GM21360 (cell line): ENCODE measurements around the gene LRSAM1.

Experiments used
- ATAC-seq: cut with Tn5 transposase; IDR thresholded peaks from one replicate; pipeline ENCODE4 v1.9.1; 2021; ENCODE audit warnings: mild to moderate bottlenecking, moderate library complexity; ENCODE audit not compliant: unreplicated experiment

LRSAM1 gene

DNA sequence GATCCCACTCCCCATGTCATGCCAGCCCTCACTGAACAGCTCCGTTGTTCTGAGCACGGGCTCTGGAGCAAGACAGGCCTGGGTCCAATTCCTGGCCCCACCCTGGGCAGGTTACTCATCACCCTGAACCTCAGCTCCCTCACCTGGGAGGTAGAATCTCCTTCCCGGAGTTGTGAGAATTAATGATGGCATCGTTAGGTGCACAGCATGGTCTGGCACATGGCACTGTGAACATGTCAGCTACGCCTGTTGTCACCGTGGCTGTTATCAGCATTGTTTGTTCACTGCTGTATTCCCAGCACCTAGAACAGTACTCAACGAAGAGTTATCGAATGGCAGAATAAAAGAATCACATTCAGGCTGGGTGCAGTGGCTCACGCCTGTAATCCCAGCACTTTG lies 43.0 kb downstream of the LRSAM1 start:
- no peak for ATAC-seq

DNA sequence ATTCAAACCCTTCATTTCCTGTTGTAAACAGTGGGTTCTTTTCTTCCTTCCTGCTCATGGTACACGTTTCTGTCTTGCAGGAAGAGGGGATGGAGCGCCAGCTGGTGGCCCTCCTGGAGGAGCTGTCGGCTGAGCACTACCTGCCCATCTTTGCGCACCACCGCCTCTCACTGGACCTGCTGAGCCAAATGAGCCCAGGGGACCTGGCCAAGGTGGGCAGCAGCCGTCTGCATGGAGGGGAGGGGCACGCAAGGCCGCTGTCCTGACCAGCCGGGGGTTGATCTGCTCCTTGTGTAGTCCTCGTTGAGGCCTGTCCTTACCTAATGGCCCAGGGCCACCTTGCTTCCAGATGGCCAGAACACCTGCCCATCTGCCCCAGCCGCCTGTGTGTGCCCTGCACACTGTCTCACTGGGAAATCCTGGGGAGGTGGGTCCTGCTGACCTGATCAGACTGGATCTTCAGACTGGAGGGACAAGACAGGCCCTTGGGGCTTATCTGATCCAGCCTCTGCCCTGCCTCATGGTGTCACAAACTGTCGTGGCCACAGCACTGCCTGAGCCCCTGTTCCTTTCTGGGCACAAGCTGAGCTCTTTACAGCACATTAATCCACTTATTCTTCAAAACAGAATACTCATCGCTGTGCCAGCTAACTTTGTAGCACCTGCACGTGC lies 44.7 kb downstream of the LRSAM1 start:
- no peak for ATAC-seq

DNA sequence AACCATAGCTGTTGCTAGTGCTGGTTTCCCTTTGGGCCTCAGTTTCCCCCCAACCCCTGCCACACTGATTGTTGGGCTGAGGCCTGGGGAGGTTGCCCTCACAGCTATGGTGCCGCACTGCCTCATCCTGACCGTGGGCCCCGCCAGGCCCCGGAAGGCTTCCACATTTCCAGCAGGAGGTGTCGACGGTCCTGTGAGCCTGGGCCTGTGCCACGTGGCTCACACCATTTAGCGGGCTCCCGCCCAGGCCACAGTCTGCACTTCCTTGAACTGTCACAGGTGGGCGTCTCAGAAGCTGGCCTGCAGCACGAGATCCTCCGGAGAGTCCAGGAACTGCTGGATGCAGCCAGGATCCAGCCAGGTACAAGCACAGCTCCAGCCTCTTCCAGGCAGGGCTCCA lies 45.7 kb downstream of the LRSAM1 start:
- ATAC-seq = no peak

DNA sequence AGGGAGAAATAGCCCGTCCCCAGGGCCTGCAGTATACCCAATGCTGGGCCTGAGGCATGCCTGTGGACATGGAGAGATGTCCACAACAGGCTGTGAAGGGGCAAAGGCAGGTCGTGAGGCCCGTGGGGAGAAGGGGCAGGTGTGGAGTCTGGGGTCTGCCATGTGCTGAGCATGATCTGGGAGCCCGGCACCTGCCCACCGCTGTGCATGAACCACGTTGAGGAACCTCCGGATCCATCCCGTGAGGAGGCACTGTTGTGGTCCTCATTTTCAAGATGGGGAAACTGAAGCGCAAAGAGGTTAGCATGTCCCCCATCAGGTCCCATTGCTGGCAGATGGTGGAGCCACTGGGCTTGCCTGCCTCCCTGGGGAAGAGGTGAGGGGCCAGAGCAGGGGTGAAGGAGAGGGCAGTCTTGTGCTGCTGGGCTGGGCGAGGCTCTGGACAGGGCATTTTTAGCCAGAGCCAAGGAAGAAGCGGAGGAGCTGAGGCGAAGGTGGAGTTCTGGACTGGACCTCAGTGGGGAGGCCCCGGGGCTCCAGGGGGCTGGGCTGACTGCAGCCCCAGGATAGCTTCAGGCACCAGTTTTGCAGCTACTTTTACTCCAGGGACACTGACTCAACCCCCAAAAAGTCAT lies 46.5 kb downstream of the LRSAM1 start:
- no peak for ATAC-seq

DNA sequence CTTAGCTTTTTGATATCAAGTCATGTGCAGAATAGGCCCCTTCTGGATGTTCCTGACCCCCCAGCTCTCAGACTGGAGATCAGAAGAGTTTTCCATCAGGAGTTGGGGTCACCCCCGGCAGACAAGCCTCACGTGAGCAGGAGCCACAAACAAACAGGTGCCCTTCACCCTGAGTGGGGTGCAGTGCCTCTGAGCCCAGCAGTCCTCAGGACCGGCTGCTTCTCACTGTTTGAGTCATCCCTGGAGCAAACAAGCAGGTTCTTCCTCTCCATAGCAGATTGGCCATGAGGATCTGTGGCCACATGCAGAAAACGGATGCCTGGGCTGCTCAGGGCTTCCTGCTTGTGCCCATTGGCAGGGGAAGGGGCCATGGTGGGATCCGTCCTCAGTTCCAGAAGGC lies 47.0 kb downstream of the LRSAM1 start:
- ATAC-seq = no peak

DNA sequence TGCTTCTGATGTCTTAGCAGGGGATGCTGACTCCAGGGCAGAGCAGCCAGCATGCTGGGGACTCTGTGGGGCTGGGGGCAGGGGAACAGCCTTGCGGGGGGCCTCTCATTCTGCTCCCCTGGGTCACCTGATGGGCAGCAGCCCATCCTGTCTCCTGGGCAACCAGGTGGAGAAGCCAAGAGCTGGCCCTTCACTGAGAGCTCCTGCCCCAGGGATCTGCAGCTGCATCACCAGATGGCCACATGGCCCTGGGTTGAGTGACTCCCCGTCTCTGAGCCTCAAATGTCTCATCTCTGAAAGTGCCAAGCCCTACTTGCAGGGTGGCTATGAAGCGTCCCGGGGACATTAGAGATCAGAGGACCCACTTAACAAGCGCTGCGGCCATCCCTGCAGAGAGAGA lies 49.1 kb downstream of the LRSAM1 start:
- ATAC-seq = no peak

DNA sequence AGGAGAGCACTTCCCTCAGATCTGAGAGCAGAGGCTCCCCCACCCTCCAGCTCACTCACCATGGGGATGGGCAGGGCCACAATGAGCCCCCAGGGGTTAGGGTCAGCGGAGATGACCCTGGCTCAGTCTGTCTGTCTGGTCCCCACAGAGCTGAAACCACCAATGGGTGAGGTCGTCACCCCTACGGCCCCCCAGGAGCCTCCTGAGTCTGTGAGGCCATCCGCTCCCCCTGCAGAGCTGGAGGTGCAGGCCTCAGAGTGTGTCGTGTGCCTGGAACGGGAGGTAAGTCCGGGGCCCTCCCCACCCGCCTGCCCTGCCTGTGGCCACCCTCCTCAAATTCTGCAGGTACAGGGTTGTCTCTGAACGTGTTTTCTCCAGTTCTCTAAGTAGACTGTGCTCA lies 49.6 kb downstream of the LRSAM1 start:
- no peak for ATAC-seq

DNA sequence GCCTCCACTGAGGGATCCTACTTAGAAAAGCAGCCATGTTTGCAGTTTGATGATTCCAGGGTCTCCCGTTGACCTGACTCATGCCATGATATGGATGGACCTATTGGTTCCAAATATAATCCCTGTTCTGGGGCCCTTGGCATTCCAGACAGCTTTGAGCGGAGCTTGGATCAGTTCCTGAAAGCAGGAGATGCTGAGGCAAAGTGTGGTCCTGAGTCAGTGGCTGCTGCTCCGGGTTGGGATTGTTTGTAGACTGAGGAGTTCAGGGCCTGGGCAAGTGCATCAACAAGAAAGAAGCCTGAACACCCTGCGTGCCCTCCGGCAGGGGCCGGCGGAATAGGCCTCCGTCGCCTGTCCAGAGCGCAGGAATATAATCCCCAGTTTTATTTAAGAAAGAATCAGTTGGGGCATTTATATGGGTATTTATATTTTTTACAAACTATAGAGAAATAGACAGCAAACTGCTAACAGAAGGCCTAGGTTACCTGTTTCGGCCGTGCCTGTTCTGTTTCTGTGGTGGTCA lies 50.6 kb downstream of the LRSAM1 start:
- ATAC-seq = no peak

DNA sequence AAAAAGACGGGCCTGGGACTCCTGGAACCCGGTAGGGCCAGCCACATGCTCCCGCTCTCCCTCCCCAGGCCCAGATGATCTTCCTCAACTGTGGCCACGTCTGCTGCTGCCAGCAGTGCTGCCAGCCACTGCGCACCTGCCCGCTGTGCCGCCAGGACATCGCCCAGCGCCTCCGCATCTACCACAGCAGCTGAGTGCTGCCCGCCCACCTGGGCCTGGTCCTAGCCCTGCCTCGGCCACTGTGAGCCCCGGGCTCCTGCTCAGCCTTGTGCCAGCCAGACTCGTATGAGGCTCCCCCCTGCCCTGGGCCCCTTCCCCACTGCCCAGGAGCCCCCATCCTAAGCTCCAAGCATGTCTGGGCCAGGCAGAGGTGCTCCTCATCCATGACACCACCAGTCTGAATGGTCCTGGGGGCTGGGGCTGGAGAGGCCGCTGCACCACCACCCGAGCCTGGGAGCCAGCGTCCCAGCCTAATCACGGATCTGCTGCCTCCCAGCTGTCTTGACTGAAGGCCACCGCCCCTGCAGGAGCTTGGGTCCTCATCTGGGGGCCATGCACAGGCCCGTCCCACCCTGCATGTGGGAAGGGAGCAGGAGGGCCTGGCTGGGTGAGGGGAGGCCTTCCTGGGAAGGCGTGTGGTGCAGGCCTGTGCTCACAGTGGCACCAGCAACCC lies 51.5 kb downstream of the LRSAM1 start:
- ATAC-seq = no peak

DNA sequence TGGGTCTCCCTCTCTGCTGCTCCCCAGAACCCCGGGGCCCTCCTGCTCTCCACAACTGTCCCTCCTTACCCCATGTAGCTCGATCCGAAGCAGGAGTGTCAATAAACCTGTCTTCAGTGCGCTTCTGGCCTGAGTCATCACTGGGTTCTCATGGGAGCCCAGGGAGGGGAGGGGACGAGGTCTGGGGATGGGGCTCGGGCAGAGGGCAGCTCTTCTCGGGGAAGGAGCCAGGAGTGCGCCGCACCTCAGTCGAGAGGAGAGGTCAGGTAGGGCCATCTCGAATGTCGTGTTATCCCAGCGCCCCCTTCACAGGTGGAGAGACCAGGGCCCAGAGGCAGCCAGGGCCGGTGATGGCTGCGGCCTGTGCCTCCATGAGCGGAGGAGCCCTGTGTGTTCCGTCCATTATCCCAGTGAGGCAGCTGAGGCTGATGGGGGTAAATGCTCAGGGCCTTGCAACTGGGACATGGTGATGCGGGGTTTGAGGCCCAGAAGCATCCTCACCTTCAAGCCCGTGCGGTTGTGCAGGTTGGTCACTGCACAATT lies 52.1 kb downstream of the LRSAM1 start:
- ATAC-seq = no peak

DNA sequence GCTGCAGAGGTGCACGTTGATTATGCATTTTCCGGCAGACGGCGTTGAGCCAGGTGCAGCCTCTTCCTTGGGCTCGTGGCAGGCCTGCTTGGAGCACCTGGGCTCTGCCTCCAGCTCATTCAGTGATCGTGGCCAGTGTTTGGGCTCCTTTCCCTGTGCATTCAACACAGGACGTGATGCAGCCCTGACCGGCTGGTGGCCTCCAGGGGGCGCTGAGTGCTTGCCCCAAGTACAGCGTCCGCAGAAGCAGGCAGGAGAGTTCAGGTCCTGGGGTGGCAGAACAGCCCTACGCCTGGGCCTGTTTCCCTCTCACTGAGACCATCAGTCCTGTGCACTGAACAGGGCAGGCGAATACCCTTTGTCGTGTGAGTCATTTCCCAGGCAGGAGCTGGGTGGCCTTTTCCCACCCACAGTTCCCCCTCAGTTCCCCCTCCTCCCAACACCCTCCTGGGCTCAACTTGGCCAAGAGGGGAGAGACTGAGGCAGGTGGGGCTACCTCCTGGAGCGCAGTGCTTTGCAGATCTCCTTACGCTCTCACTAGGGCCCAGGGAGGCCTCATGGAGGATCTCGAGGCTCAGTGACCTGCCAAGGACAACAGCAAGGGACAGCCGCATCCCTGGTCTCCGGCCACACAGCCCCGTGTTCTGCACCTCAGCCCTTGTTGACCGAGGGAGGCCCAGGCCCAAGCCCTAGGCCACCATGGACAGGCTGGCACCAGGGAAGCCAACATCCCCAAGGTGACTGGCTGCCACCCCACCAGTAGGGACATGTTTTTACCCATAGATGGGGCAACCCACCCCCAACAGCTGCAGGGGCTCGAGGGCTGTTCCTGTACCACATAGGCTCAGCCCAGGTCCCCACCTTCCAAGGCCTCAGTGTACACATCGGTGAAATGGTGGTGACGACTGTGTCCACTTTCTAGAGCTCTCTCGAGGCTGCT lies 52.9 kb downstream of the LRSAM1 start:
- ATAC-seq = no peak

DNA sequence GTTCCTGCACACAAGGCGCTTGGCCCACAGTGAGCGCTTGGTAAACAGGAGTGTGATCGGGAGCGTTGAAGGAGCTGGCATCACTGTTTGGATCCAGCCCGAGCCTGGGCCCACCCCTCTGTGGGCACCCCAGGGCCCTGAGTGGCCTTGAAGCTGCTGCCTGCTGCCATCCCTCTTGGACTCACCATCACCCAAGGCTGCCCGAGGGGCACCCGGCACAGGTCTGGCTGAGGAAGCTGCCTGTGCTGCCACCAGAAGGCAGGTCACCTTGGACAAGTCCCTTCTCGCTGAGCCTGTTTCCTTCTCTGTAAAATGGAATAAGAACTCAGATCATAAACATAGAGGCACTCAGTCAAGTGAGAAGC lies 53.6 kb downstream of the LRSAM1 start:
- no peak for ATAC-seq

DNA sequence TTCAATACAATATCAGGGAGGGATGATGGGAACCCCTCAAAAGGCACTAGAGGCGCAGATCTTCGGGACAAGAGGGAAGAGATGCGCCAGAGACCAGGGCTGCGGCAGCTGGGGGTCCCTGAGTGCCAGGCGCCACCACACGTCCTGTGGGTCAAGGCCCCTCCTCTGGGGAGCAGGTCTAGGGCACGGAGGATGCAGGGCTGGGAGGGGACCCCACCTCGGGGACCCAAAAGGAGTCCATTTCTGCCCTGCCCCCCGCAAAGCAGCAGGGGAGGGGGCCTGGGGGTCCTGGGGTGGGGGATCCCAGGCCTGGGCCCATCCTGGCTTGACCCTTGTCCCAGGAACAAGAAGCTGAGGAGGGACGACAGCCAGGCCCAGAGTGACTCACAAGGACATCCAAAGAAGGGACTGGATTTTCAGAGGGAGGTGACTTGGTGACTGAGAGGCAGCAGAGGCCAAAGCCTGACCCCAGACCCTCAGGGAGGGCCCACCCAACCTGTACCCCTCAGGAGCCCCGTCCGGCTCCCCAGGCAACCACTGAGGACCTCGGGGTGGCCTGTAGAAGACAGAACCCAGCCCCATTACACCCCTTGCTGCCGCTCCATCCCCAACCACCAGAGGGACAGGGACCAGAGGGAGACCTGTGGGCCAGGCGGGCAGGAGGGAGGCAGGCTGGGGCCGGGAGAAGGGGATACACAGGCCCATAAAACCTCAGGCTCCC lies 54.2 kb downstream of the LRSAM1 start:
- no peak for ATAC-seq

DNA sequence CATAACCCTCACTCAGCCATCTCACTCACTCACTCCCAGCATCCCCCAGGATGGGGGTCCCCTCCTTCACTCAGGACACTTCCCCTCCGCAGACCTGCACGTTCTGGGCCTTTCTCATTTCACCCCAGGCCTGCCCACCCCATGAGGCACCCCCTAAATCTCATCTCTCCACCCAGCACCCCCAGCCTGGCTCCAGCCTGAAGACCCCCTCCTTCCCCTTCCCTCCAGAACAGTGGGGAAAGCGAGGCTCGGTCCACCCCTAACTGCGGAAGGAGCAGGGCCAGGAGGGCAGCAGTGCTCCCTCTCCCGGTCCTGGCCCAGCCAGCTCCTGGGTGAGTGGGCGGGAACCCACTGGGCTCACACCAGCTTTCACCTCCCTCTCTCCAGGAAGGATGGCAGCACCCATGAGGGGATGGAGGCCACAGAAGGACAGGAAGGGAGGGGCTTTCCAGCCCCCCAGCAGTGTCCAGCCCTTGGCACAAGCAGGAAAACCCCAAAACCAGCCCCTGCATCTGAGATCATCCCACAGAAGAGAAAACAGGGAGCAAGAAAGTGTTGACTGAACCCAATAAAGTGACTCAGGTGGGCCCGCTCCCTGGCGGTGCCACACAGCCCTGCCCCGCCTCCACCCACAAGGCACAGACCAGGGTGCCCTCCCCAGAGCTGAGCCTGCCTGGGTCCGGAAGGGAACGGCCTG lies 55.0 kb downstream of the LRSAM1 start:
- ATAC-seq = no peak

DNA sequence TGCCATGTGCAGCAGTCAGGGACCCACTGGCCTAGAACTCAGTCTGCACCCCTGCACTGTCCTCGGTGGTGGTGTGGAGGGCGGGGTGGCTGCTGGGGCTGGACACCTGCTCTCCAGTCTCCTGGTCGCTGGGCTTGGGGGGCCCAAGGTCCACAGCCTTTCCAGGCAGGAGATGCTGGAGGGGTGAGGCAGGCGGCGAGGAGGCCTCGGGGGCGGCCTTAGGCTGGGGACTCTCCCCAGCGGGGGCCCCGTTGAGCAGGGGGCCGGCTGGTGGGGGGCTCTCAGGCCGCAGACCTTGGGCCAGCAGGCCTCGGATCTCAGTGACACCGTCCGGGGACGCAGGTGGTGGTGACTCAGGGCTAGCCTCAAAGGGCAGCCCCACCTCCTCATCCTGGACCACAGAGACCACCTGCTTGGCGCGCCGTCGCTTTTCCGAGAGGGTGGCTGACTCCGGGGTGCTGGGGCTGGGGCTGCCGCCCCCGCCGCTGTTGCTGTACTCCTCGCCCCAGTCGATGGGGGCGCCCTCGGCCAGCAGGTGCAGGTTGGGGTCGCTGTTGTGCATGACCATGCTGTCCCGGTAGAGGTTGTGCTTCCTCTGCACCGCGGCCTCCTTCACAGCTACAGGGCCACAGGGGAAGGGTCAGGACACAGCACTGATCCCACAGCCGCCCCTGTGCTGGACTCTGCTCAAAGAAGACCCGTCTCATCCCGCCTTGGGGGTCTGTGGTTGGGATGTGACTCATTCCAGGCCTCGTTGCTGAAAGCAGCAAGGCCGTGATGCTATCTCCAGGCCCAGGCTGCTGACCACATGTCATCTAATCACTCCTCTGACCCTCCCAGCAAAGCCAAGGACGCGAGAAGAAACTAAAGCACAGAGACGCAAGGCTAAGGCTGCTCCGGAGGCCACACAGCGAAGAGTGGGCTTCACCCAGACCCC lies 55.8 kb downstream of the LRSAM1 start:
- ATAC-seq = no peak

DNA sequence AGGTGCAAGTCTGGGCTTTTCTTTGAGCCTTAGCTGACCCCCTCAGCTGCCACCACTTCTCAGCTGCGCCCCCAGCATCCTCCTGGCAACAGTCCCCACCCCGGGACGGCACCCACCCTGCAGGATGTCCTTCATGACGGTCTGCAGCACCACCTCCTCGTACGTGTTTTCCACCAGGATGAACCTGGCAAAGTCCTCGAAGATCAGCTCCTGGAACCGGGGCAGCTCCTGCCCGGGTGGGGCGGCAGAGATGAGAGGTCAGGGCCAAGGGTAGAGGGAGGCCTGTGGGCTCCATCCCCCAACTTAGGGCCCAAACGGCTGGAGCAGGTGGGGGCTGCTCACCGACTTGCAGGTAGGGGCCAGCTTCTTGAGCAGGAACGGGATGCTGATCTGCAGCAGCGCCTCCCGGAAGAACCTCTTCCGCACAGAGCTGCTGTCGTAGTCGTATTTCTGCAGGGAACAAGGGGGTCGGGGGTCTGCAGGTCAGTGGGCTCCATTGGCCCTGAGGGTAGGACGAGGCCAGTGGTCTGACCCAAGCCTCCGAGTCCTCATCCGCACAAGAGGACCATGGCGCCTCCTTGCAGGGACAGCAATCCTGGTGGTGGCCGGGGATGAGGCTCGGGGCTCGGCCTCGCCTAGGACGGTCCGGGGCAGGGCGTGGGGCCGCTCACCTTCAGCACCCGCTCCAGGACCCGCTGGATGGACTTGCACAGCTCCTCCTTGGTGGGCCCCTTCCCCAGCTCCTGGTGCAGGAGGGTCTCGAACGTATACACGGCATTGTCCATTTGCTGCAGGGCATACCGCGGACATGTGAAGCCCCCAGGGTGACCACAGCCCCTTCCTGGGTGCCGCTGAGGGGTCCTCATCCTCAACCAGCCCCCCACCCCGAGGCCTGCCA lies 56.7 kb downstream of the LRSAM1 start:
- ATAC-seq = no peak

DNA sequence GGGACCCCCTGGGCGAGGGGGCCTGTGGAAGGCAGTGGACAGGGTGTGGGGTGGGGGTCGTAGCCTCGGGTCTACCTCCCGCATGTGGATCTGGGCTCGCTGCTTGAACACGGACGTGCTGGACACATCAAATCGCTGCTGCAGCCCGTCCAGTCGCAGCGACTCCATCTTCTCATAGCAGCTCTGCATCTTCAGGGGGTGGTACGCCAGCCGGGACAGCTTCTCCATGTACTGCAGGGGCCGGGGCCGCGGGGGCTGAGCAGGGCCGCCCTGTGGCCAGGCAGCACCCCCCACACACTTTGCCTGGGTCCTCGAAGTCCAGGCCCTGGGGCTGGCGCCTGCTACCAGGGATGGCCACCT lies 57.6 kb downstream of the LRSAM1 start:
- no peak for ATAC-seq
